HG03575 (cell line): ENCODE data around the gene COL25A1.

ENCODE experiments used
- ATAC-seq: cut with Tn5 transposase; IDR thresholded peaks from one replicate; pipeline ENCODE4 v1.9.1; 2021; ENCODE audit not compliant: unreplicated experiment, insufficient number of reproducible peaks, low FRiP score; ENCODE audit errors: extremely low read depth

COL25A1 gene

DNA sequence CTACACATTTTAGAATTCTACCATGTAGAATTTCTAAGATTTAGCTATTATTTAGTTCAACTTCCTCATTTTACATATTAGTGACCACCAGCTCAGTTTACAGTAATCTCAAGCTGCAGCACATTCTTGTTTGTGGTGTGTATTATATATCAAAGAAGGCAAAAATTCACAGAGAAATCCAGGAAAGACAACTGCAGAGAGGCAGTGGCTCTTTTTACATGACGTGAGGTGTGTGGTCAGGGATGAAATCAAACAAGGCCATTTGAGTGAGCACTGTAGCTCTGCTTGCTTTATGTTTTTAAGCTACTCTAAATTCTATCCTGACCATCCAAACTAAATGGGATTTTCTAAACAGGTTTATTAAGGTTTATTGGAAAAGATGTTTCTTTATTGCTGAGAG is 71.1 kb downstream of the COL25A1 start:
- no peak for ATAC-seq

DNA sequence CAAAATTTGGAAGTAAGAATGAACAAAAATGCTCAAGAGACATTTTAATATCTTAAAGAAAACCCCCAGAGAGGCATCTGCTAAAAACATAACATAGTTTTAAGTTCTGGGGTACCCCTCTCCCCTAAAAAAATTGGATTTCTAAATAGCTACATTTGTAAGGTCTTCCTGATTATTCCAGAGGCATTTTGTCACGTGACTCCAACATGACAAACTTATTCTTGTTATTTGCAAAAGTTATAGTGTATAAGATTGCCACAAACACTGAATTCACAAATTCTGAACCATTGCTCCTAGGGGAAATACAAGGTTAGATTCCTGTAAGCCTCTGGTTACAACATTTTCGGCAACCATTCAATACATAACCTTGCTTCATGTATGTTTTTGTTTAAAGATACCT is 73.4 kb downstream of the COL25A1 start:
- ATAC-seq, result no peak

GRCh38 chr4:109218288-109218687 is 84.2 kb downstream of the COL25A1 start:
- ATAC-seq, result no peak

- no peak for ATAC-seq
Observed at GRCh38 chr4:109216085-109216696, 86.3 kb downstream of the COL25A1 start.

GRCh38 chr4:109215506-109215905 is 87.0 kb downstream of the COL25A1 start:
- ATAC-seq, result no peak

- ATAC-seq, result no peak
Observed at GRCh38 chr4:109214622-109215301, 87.7 kb downstream of the COL25A1 start.

- no peak for ATAC-seq
Observed at GRCh38 chr4:109213056-109213455, 89.4 kb downstream of the COL25A1 start.

DNA sequence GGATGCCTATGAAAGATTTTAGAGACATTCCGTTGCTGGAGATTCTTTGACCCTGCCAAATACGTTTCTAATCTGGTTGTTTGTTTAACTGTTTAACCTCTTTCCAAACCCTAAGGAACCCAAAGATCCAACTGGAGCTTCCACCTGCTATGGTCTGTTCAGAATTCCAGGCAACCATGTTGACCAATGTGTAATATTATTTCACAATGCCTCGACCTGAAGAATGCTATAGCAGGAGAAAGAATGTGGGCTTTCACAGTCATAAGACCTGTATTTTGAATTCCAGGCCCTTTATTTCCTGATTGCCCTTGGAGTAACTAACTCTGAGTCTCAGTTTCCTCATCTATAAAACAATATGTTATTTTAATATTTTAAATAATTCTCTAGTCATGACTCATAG is 90.8 kb downstream of the COL25A1 start:
- no peak for ATAC-seq

DNA sequence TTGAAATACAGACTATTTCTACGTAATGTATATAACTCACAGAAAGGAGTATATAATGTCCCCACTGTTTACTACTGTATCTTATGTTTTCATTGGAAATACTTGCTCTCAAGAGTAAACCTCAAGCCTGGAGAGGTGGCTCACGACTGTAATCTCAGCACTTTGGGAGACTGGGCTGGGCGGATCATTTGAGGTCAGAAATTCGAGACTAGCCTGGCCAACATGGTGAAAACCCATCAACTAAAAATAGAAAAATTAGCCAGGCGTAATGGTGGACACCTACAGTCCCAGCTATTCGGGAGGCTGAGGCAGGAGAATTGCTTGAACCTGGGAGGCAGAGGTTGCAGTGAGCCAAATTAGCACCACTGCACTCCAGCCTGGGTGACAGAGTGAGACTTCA is 92.8 kb downstream of the COL25A1 start:
- no peak for ATAC-seq

DNA sequence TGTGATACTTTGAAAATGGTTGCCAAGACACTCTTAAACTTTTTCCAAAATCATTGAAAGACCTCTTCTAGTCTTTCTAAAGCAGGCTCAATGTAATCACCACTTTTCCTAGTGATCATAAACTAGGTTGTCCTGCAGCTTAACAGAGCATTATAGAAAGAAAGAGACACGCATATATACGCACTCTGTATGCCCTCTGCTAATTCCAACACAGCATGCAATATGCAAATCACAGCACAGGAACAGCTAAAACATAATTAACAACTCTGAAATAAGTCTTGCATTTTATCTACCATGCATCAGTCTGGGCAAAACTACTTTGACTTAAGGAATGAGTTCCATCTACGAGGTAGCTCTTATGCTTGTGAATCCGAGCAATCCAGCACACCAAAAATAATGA is 94.6 kb downstream of the COL25A1 start:
- ATAC-seq, result no peak

- ATAC-seq, result no peak
Observed at GRCh38 chr4:109207061-109207460, 95.4 kb downstream of the COL25A1 start.

GRCh38 chr4:109206620-109207019 is 95.8 kb downstream of the COL25A1 start:
- ATAC-seq, result no peak

DNA sequence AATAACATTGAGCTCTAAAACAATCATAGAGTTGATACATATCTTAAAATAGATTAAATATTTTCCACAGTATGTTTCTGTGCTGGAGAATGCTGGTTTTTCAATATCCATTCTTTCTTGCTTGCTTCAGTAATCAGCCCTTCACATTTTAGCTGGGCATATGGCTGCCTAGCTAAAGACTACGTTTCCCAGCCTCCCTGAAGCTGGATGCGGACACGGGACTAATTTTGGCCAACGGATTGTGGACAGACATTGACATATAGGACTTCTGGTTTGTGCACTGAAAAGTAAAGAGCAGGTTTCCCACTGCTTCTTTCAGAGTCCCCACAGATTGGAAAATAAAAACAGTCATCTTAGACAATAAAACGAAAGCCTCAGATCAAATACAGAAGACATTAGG is 97.3 kb downstream of the COL25A1 start:
- no peak for ATAC-seq

DNA sequence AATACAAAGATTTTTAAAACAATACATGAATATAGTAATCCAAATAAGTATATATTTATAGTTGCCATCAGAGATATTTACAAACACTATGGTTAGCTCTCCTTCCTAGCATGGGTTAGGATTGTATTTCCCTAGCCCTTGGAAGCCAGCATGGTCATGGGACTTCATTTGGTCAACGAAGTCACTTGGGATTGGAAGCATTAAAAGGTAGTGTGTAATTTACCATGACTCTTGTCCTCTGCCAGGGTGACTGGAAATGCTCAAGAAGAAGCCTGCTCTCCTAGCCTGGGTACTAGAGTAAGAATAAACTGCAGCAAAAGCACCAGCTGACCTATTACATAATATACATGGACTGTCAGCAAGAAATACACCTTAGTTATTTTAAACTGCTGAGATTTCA is 102.9 kb downstream of the COL25A1 start:
- ATAC-seq, result no peak

DNA sequence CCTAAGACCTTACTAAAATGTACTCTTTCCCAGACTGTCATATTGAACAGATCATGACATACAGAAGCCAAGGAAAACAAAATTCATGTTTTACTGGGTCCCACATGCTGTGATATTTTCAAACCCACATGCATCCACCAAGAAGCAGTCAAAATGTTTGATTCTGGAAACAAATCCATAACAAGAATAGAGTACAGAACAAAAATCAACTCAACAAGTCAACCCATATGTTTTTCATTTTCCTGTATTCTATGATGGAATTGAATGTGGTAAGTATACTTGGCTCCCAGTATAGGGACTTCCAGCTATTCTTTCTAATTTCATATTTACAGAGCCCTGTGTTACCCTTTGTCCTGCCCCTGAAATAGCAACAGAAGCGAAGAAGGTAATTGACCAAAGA is 106.8 kb downstream of the COL25A1 start:
- no peak for ATAC-seq

- ATAC-seq, result no peak
Observed at GRCh38 chr4:109191216-109191615, 111.2 kb downstream of the COL25A1 start.

GRCh38 chr4:109186458-109186945 is 116.0 kb downstream of the COL25A1 start:
- ATAC-seq, result no peak

DNA sequence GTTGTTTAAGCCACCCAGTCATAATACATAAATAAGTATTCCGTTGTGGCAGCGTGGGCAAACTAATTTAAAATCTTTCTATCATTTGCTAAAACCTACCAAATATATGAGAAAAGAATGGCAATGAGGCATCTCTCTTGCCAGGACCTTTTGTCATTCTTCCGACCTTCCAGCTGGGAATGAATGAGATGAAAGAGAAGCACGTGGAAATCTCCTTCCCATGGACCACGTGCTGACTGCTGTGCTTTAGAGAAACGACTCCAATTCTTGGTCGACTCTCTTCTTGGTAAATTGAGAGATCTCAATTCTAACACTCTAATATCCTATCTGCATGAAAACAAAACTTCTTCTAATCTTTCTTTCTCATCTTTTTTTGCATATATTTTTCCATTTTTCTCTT is 116.5 kb downstream of the COL25A1 start:
- ATAC-seq, result no peak

GRCh38 chr4:109185548-109185947 is 116.9 kb downstream of the COL25A1 start:
- ATAC-seq, result no peak

DNA sequence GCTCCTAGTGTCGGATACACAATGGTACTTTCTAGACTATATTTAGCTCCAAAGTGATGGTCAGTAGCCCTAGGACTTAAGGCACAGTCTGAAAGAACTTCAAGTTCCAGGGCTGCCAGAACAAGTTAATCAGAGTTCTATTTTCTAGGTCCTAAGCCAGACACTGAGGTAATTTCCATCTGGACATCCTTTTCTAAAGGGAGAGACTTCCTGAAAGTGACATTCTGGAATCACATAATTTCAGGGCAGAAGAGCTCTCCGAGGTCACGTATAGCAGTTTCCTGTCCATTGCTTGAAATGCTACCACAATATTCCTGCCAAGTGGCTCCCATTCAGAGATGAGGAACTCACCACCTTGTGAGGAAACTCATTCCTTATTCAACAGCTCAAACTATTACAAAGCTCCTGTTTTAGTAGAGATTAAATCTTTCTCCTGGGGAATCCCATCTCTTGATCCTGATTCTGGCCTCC is 117.9 kb downstream of the COL25A1 start:
- ATAC-seq, result no peak
